HG03558 (cell line): ENCODE results near the gene ACBD6.

Source experiments
- ATAC-seq: cut with Tn5 transposase; IDR thresholded peaks from one replicate; pipeline ENCODE4 v1.9.1; 2021; ENCODE audit warnings: moderate number of reproducible peaks; ENCODE audit not compliant: unreplicated experiment; ENCODE audit errors: extremely low read depth

ACBD6 gene

GRCh38 chr1:180249725-180250498 lies 252.5 kb downstream of the ACBD6 start:
- no peak for ATAC-seq

GRCh38 chr1:180248731-180249681 lies 253.4 kb downstream of the ACBD6 start:
- no peak for ATAC-seq

DNA sequence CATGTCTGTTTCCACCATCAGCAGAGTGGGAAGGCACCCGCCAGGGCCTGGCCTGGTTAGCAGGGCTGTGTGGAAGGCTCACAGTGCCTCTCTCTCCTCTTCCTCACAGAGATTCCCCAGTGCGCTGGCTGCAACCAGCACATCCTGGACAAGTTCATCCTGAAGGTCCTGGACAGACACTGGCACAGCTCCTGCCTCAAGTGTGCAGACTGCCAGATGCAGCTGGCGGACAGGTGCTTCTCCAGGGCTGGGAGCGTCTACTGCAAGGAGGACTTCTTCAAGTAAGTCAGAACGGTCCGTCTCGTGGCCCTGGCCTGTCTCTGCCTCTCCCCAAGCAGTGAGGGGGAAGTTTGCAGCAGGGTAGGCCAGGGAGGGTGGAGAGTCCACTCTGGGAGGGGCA lies 254.2 kb downstream of the ACBD6 start:
- ATAC-seq, result no peak

DNA sequence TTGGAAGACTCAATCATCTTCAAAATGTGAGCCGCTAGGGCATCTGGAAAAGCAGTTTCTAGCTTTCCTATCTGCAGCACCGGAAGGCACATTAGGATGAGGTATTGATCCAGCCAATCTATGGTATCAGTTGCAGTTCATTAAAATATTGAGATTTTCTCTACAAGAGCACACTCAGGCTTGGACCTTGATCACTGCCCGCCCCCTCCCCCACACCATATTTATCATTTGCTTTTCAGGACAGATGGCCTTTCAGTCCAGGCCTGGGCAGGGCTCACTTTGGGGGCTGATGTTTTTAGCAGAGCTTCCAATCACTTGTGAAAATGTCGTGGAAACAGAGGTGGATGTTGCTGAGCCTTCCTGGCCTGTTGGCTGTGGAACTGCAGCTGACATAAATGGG lies 254.8 kb downstream of the ACBD6 start:
- ATAC-seq, result no peak

- ATAC-seq, result no peak
Measured at GRCh38 chr1:180247061-180247460, 255.3 kb downstream of the ACBD6 start.

DNA sequence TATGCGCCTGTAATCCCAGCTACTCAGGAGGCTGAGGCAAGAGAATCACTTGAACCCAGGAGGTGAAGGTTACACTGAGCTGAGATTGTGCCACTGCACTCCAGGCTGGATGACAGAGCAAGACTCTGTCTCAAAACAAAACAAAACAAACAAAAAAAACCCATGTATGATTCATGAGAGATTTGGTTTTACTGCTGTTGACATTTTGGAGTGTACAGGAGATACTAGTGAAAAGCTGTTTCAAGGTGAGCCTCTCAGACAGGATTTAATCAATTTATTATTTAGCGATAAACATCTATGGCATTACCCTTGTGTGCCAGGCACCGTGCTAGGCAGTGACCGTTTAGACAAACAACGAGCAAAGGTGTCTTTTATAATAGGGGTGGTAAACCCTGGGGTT lies 255.8 kb downstream of the ACBD6 start:
- ATAC-seq, result no peak

GRCh38 chr1:180244840-180245239 lies 257.5 kb downstream of the ACBD6 start:
- ATAC-seq, result no peak

DNA sequence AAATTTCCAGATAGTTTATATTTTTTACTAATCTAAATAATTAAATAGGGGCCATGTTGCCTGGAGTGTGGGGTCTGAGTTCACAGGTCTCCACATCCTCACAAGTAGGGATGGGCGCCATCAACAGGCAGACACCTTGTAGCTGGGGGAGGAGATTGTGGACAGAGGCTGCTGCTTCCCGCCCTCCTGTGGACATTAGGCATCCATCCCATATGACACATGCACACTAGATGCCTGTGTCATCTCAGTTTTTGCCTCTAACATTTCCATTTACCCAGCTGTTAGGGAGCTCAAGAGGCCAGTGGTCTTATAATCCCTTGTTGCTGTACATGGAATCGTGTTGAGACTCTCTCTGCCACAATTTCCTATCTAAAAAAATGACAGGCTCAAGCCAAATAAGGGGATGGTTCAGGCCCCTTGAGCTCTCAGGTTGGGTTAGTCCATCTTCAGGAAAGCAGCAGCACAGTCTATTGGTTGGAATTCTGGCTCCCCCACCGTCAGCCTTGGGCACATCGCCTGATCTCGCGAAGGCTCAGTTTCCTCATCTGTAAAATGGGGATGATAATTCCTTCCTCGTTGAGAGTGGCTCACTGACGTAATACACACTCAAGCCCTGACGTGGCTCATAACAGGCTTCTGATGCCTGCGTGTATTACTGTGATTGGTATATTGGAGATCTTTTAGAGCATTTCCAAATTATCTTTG lies 258.7 kb downstream of the ACBD6 start:
- no peak for ATAC-seq

GRCh38 chr1:180241716-180242544 lies 260.4 kb downstream of the ACBD6 start:
- no peak for ATAC-seq

GRCh38 chr1:180239145-180240096 lies 263.0 kb downstream of the ACBD6 start:
- ATAC-seq, result no peak

DNA sequence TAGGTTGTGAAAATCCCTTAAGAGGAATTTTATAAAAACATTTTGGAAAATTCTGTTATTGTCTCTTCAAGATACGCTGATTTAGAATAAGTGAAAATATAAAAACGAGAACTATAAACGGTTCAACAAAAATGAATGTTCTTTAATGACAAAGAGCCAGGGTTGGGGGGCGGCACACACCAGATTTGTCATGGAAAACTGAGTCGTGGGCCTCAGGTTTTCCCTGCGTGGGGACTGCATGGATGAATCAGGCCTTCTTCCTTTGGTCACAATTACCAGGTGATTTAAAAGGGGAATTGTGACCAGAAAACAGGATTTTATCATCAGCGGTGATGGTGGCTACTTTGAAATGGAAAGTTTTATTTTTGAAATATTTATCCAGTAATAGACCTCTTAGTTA lies 263.7 kb downstream of the ACBD6 start:
- ATAC-seq, result no peak
